H54 (cell line): ENCODE measurements around the gene MEN1.

ENCODE experiments used
- DNase-seq: peaks from one replicate; pipeline ENCODE4 v3.0.0; 2011; ENCODE audit warnings: low spot score, mixed read lengths; ENCODE audit not compliant: insufficient read length
- FAIRE-seq: peaks from 3 replicates; lab custom pipeline; 2011; peaks lifted over from hg19 to GRCh38; lab: Jason Lieb, UNC
- POLR2A ChIP-seq: IDR thresholded peaks from 2 replicates; pipeline ENCODE4 v1.6.1; 2011; ENCODE audit warnings: low read depth, mild to moderate bottlenecking, low read length

Gene MEN1

GRCh38 chr11:64810271-64810890 is at the start of gene MEN1:
MEN1 (minus strand) TSS chr11:64810551; CDS start chr11:64810109, 442 bp downstream.
- peak; percentile 84 for TF ChIP-seq POLR2A
- FAIRE-seq (no peak), DNase-seq (peak; percentile 99)

- no peak for FAIRE-seq
- TF ChIP-seq POLR2A = no peak
- DNase-seq = no peak
Observed at GRCh38 chr11:64859542-64860414, 49.4 kb upstream of the MEN1 start.

- DNase-seq = no peak
- FAIRE-seq = no peak
- no peak for TF ChIP-seq POLR2A
Observed at GRCh38 chr11:64858467-64859263, 48.3 kb upstream of the MEN1 start.

- FAIRE-seq (no peak), DNase-seq (no peak)
- no peak for TF ChIP-seq POLR2A
Observed at GRCh38 chr11:64857485-64857884, 47.1 kb upstream of the MEN1 start.

GRCh38 chr11:64856382-64857227 is 46.3 kb upstream of the MEN1 start:
- DNase-seq (peak; percentile 89), FAIRE-seq (no peak)
- no peak for TF ChIP-seq POLR2A

GRCh38 chr11:64855596-64856304 is 45.4 kb upstream of the MEN1 start:
- no peak for DNase-seq
- no peak for FAIRE-seq

GRCh38 chr11:64854534-64855502 is 44.5 kb upstream of the MEN1 start:
- FAIRE-seq (no peak), DNase-seq (peak; percentile 95)
- TF ChIP-seq POLR2A = no peak

More at GRCh38 chr11:64855596-64856304, 45.4 kb upstream of the MEN1 start:
- TF ChIP-seq POLR2A = no peak

GRCh38 chr11:64854157-64854533 is 43.8 kb upstream of the MEN1 start:
- TF ChIP-seq POLR2A = no peak
- FAIRE-seq (no peak), DNase-seq (no peak)

- FAIRE-seq (no peak), DNase-seq (no peak)
- no peak for TF ChIP-seq POLR2A
Observed at GRCh38 chr11:64853709-64854108, 43.4 kb upstream of the MEN1 start.

- no peak for DNase-seq
- FAIRE-seq = no peak
Observed at GRCh38 chr11:64852804-64853509, 42.6 kb upstream of the MEN1 start.

GRCh38 chr11:64851831-64852351 is 41.5 kb upstream of the MEN1 start:
- DNase-seq (no peak), FAIRE-seq (no peak)
- TF ChIP-seq POLR2A = no peak

More at GRCh38 chr11:64852804-64853509, 42.6 kb upstream of the MEN1 start:
- TF ChIP-seq POLR2A = no peak
